ENCODE data around the gene MMP25. TPM values are rescaled to one million over a fixed set of nuclear protein-coding genes. Genes with fewer than 3 reads are reported as not detected.
A peak's percentile ranks its signal among the peaks of the same experiment; 100 is the strongest.
"Not testable (repeated sequence)": the region's sequence is repeated elsewhere in the genome, so short reads cannot be mapped to it uniquely, and the experiment has no call there.

The MMP25 gene
- polyA plus RNA-seq, 3 donors = 0.71 to 26.6 (median 2.6) TPM

- H3K4me1 Mint-ChIP-seq = peaks cover 77% of the 10 kb centered on the region
- H3K27ac Mint-ChIP-seq = peak overlapping the region in 2 of 7 donors; percentile 35 to 76
- DNase-seq; H3K79me2 ChIP-seq (ENCODE audit: insufficient read depth, low read length); H3K36me3 ChIP-seq (replicated peaks in 1 of 2; ENCODE audit: control insufficient read depth in 1 of 2, insufficient read depth in 2 of 2, low read length in 2 of 2); H3K9me3 ChIP-seq (replicated peaks in 1 of 2; ENCODE audit: control insufficient read depth in 1 of 2, insufficient read depth in 1 of 2, low read length in 2 of 2); H3K27me3 ChIP-seq (ENCODE audit: control insufficient read depth in 2 of 2, insufficient read depth in 2 of 2, low read length in 2 of 2); H3K27ac ChIP-seq (ENCODE audit: low read depth in 1 of 2, low read length in 2 of 2); H3K9me3 Mint-ChIP-seq; H2AFZ ChIP-seq (ENCODE audit: insufficient read depth, low read depth, low read length, poor library complexity, severe bottlenecking); H3K4me3 Mint-ChIP-seq; intact Hi-C loops (cut with micrococcal nuclease); H3K9ac ChIP-seq (ENCODE audit: insufficient read depth, low read length, poor library complexity, severe bottlenecking); H4K20me1 ChIP-seq (ENCODE audit: insufficient read depth, low read length); H3K4me2 ChIP-seq (replicated peaks; ENCODE audit: extremely low read depth, low read length, poor library complexity, severe bottlenecking): not testable (repeated sequence)
- H3K4me3 ChIP-seq (replicated peaks in 1 of 3; ENCODE audit: low read depth in 2 of 3, low read length in 3 of 3) = peak overlapping the region in 1 of 3 experiments; percentile 36
- no CpG with 5 or more reads among the region's 13 CpGs for WGBS (ENCODE audit: insufficient coverage)
- H3K27me3 Mint-ChIP-seq (ENCODE audit: low read depth in 3 of 3) = peaks cover 3 to 11% (median 10%) of the 10 kb centered on the region in 3 donors
- H3K36me3 Mint-ChIP-seq = peaks cover 24 to 46% of the 10 kb centered on the region in 2 donors
- peaks cover 91 to 100% of the 10 kb centered on the region in 2 donors for H3K4me1 ChIP-seq (ENCODE audit: control insufficient read depth in 1 of 2, insufficient read depth in 2 of 2, low read length in 2 of 2)
These were observed 7.0 kb downstream of the MMP25 start for GRCh38 chr16:3053330-3053710.

- peak overlapping the region; percentile 70 to 74 for H3K4me3 Mint-ChIP-seq
- peak overlapping the region; percentile 85 to 93 (median 89) for H3K27ac Mint-ChIP-seq
- H3K36me3 Mint-ChIP-seq = peaks cover 22 to 39% of the 10 kb centered on the region in 2 donors
- no peak for TF ChIP-seq CTCF (IDR thresholded peaks at IDR 0.05)
- Histone ChIP-seq H4K20me1 (ENCODE audit: insufficient read depth, low read length) (no peaks in the 10 kb centered on the region), H3K27me3 (ENCODE audit: control insufficient read depth in 2 of 2, insufficient read depth in 2 of 2, low read length in 2 of 2) (no peaks in the 10 kb centered on the region), H3K79me2 (ENCODE audit: insufficient read depth, low read length) (no peaks in the 10 kb centered on the region), H3K27ac (ENCODE audit: low read depth in 1 of 2, low read length in 2 of 2) (peak overlapping the region; percentile 54 to 78), H2AFZ (ENCODE audit: insufficient read depth, low read depth, low read length, poor library complexity, severe bottlenecking) (peak overlapping the region; percentile 59), H3K36me3 (replicated peaks in 1 of 2; ENCODE audit: control insufficient read depth in 1 of 2, insufficient read depth in 2 of 2, low read length in 2 of 2) (no peaks in the 10 kb centered on the region), H3K4me3 (replicated peaks in 1 of 3; ENCODE audit: low read depth in 2 of 3, low read length in 3 of 3) (peak overlapping the region in 1 of 3 experiments; percentile 58), H3K9ac (ENCODE audit: insufficient read depth, low read length, poor library complexity, severe bottlenecking) (peak overlapping the region; percentile 24), H3K9me3 (replicated peaks in 1 of 2; ENCODE audit: control insufficient read depth in 1 of 2, insufficient read depth in 1 of 2, low read length in 2 of 2) (no peaks in the 10 kb centered on the region), H3K4me1 (ENCODE audit: control insufficient read depth in 1 of 2, insufficient read depth in 2 of 2, low read length in 2 of 2) (peaks cover 84 to 98% of the 10 kb centered on the region in 2 donors), H3K4me2 (replicated peaks; ENCODE audit: extremely low read depth, low read length, poor library complexity, severe bottlenecking) (peak overlapping the region; percentile 64)
- intact Hi-C loops (cut with micrococcal nuclease) = loop anchor here in 1 of 2 donors (5.0 kb wide), 1 partner anchor 72 kb away; no protein-coding TSS in a partner anchor
- peaks cover 72% of the 10 kb centered on the region for H3K4me1 Mint-ChIP-seq
- H3K9me3 Mint-ChIP-seq = peaks cover 0 to 1% (median 0%) of the 10 kb centered on the region in 7 donors
- 51% methylated on average over 12 of the region's 17 CpGs for WGBS (ENCODE audit: insufficient coverage)
- H3K27me3 Mint-ChIP-seq (ENCODE audit: low read depth in 3 of 3) = peaks cover 3 to 8% (median 8%) of the 10 kb centered on the region in 3 donors
- peak; percentile 60 to 76 (median 65) for DNase-seq
These were observed 8.8 kb downstream of the MMP25 start for GRCh38 chr16:3054965-3055733.

- Histone ChIP-seq H3K4me1 (ENCODE audit: control insufficient read depth in 1 of 2, insufficient read depth in 2 of 2, low read length in 2 of 2) (peaks cover 79 to 93% of the 10 kb centered on the region in 2 donors), H3K4me2 (replicated peaks; ENCODE audit: extremely low read depth, low read length, poor library complexity, severe bottlenecking) (peak overlapping the region; percentile 64), H3K4me3 (replicated peaks in 1 of 3; ENCODE audit: low read depth in 2 of 3, low read length in 3 of 3) (peak overlapping the region in 1 of 3 experiments; percentile 58), H3K27ac (ENCODE audit: low read depth in 1 of 2, low read length in 2 of 2) (peak overlapping the region; percentile 54 to 78)
- H3K9me3 ChIP-seq (replicated peaks in 1 of 2; ENCODE audit: control insufficient read depth in 1 of 2, insufficient read depth in 1 of 2, low read length in 2 of 2); H3K27me3 ChIP-seq (ENCODE audit: control insufficient read depth in 2 of 2, insufficient read depth in 2 of 2, low read length in 2 of 2); H3K36me3 ChIP-seq (replicated peaks in 1 of 2; ENCODE audit: control insufficient read depth in 1 of 2, insufficient read depth in 2 of 2, low read length in 2 of 2); H3K9ac ChIP-seq (ENCODE audit: insufficient read depth, low read length, poor library complexity, severe bottlenecking); H4K20me1 ChIP-seq (ENCODE audit: insufficient read depth, low read length); H3K79me2 ChIP-seq (ENCODE audit: insufficient read depth, low read length); H2AFZ ChIP-seq (ENCODE audit: insufficient read depth, low read depth, low read length, poor library complexity, severe bottlenecking); H3K9me3 Mint-ChIP-seq; DNase-seq: not testable (repeated sequence)
- intact Hi-C loops (cut with micrococcal nuclease) = loop anchor here in 1 of 2 donors (5.0 kb wide), 1 partner anchor 72 kb away; no protein-coding TSS in a partner anchor
- Mint-ChIP-seq H3K4me3 (peak overlapping the region in 1 of 2 donors; percentile 74), H3K36me3 (peaks cover 19 to 33% of the 10 kb centered on the region in 2 donors), H3K4me1 (peaks cover 66% of the 10 kb centered on the region), H3K27ac (peak overlapping the region; percentile 85 to 93 (median 89)), H3K27me3 (ENCODE audit: low read depth in 3 of 3) (peaks cover 3 to 10% (median 4%) of the 10 kb centered on the region in 3 donors)
- 86% methylated on average over 9 of the region's 9 CpGs for WGBS (ENCODE audit: insufficient coverage)
These were observed 9.4 kb downstream of the MMP25 start for GRCh38 chr16:3055734-3056115.
